Lower leg skin (tissue), 3 donors: Measurements from ENCODE around the gene KCTD10.

Source experiments
- CTCF ChIP-seq, 3 donors: fragments of 450-650 bp; IDR thresholded peaks; one replicate each; pipeline ENCODE4 v1.5.1; 2016; ENCODE audit warnings: antibody characterized with exemption in 3 of 3, mild to moderate bottlenecking in 3 of 3, moderate library complexity in 2 of 3
- POLR2A ChIP-seq, 2 donors: fragments of 450-650 bp; IDR thresholded peaks; one replicate each; pipeline ENCODE4 v1.6.1; 2016 to 2017; ENCODE audit warnings: antibody characterized with exemption in 2 of 2, mild to moderate bottlenecking in 1 of 2, moderate library complexity in 1 of 2

GRCh38 chr12:109489016-109489954 lies 12.2 kb upstream of the KCTD10 start:
- TF ChIP-seq CTCF (IDR thresholded peaks at IDR 0.05) (no peak), POLR2A (IDR thresholded peaks at IDR 0.05) (no peak)
